ENCODE data around the gene ADO.

The ADO gene

DNA sequence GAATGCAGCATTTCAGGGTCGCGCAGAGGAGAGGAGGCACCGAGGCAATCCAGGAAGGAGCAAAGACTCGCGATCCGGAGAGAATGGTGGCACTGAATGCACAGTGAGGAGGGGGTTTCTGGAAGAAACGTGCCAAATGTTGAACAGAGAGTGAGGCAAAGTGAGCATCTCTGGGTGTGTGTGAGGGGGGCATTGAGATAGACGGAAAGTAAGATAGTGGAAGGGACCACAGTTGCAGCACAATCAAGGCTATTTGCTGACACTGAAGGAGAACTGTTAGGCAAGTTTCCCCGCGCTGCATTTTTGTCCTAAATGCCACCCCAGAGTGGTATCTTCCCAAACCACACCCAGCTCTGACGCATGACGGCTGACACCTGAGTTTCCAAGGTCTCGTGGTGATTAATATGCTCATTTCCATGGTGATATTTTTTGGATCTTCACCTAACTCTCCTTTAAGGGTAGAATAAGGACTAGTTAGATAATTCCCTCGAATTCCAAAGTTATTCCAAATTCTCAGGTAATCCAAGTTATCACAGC is 14.4 kb upstream of the ADO start:
- DNase-seq = no peak
- in situ Hi-C loops (cut with HindIII; ENCODE audit: low pct_ligation_motif_present, low pct_unique_long_range_greater_than_20kb, low sequenced_read_pairs) = no loop called here

DNA sequence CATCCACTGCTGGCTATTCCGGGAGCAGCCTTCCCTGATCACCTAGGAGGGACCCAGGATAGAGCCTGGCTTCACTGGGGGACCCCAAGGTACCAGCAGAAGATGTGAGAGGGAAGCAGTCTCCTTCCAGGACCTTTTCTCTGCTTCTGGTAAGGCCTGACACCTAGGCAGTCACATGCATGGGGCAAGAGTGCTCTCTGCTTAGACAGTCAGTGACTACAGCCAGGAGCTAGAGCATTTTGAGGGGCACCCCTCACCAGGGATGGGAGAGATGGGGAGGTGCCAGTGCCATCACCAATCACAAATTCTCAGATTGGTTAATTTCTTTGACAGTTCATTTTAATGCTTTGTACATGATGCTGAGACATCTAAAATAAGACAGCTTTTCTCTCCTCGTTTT is 13.9 kb upstream of the ADO start:
- in situ Hi-C loops (cut with HindIII; ENCODE audit: low pct_ligation_motif_present, low pct_unique_long_range_greater_than_20kb, low sequenced_read_pairs) = no loop called here
- DNase-seq = no peak

DNA sequence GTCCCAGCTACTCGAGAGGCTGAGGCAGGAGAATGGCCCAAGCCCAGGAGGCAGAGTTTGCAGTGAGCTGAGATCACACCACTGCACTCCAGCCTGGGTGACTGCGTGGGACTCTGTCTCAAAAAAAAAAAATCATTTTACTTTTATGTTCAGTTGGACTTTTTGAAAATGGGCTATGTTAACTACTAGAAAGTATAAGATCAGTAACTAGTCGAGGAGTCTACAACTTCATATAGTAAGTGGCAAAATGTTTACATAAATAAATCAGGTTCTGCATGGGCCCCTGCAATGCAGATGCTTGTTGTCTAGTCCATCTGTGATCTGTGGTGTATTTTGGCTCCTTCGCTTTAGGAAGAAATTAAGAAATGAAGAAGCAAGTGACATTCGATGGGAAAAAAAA is 12.3 kb upstream of the ADO start:
- in situ Hi-C loops (cut with HindIII; ENCODE audit: low pct_ligation_motif_present, low pct_unique_long_range_greater_than_20kb, low sequenced_read_pairs) = no loop called here
- DNase-seq = no peak

DNA sequence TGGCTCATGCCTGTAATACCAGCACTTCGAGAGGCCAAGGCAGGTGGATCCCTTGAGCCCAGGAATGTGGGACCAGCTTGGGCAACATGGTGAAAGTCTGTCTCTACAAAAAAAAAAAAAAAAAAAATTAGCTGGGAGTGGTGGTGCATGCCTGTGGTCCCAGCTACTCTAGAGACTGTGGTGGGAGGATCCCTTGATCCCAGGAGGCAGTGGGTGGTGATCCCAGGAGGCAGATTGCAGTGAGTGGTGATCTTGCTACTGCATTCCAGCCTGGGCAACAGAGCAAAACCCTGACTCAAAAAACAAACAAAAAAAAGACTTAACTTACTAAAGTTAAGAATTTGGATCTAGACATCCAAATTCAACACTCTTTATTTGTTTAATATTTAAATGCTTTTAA is 10.2 kb upstream of the ADO start:
- in situ Hi-C loops (cut with HindIII; ENCODE audit: low pct_ligation_motif_present, low pct_unique_long_range_greater_than_20kb, low sequenced_read_pairs) = no loop called here
- DNase-seq = no peak

DNA sequence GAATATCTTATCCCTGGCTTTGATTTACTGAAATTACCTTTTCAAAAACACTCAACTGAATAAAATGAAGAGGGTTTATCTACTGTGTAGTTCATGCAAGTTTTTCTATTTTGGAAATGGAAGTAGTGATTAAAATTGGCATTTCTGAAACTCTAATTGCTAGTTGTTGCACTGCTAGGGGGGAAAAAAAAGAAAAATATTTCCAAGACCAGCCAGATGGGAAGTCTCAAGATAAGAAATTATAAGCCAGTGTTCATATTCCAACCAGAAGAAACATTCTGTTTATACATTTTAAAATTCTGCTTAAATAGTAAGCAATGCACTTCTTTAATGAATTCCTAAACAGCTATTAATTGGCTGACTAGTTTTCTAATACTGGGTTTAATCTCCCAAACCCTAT is 9.4 kb upstream of the ADO start:
- in situ Hi-C loops (cut with HindIII; ENCODE audit: low pct_ligation_motif_present, low pct_unique_long_range_greater_than_20kb, low sequenced_read_pairs) = no loop called here
- DNase-seq = no peak

DNA sequence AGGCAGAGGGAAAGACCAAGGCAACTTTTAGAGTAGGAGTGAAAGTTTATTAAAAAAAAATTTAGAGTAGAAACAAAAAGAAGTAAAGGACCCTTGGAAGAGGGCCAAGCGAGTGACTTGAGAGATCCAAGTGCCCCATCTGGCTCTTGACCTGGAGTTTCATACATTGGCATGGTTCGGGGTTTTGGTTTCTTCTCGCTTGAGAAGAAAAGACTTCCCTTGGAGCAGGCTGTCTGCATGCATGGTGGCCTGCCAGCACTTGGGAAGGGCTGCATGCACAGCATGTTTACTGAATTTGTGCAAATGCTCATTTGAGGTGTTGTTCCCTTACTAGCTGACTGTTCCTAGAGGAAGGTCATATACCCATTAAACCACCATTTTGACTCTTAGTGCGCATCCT is 8.8 kb upstream of the ADO start:
- in situ Hi-C loops (cut with HindIII; ENCODE audit: low pct_ligation_motif_present, low pct_unique_long_range_greater_than_20kb, low sequenced_read_pairs) = no loop called here

DNA sequence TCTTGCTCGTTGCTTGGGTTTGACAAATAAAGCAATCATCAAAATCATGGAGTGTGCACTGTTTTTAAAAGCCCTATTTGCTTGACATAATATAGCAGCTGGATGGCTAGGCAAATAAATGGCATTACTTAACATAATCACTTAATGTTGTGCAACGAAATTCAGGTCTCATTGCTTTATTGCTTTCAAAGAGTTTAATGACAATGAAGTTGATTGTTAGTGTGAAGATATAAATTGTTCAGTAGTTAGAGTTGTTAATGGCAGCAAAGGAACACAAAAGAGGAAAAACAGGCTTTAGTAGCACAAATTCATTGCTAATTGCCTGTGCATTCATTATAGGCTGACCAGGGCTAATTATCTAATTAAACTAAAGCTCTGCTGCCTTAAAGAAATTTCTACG is 7.6 kb upstream of the ADO start:
- no peak for DNase-seq
- in situ Hi-C loops (cut with HindIII; ENCODE audit: low pct_ligation_motif_present, low pct_unique_long_range_greater_than_20kb, low sequenced_read_pairs) = no loop called here

More for the DNA sequence above, 8.8 kb upstream of the ADO start:
- DNase-seq = no peak

DNA sequence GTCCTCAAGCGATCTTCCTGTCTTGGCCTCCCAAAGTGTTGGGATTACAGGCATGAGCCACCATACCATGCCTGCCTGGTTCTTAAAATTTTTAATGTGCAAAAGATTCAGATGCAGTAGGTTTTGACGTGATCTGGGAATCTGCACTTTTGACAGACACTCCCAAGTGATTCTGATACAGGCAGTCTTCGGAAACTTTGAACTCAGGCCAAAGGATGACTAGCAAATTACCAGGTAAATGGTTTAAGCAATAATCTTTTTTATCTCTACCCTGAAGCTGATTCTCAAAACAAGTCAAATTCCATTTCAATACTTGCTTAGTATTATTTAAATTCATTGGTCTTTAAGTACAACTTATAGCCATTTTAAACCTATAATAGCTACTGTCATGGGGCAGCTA is 2.6 kb upstream of the ADO start:
- in situ Hi-C loops (cut with HindIII; ENCODE audit: low pct_ligation_motif_present, low pct_unique_long_range_greater_than_20kb, low sequenced_read_pairs) = loop anchor here (25.0 kb wide), 1 partner anchor 190 kb away; no protein-coding TSS in a partner anchor
- no peak for DNase-seq

DNA sequence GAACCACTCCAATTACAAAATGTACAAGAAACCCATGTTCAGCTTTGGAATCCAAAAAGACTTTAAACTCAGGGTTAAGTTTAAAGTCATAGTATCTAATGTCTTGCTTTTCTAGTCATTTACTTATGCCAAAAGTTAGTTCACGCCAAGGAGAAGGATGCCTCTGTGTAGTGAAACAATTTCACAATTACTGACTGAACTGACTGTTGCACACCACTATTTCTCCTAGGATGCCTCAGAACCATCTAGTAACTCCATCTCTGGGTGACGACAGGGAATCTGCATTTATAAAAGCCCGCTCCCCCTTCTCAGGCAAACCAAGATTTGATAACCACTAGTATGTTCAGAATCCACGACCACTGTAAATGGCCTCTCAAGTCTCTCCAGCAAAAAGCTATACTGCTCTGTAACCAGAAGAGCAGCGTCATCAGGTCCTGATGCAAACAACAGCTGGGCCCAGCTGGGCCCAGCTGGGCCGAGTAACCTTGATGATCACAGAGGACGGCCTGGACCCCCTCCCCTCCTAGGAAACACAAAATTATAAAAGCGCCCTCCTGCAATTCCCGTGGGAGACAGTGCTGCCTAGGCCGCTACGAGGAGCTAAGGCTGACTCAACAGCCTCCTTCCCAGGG is 680 bp upstream of the ADO start:
- no peak for DNase-seq
- in situ Hi-C loops (cut with HindIII; ENCODE audit: low pct_ligation_motif_present, low pct_unique_long_range_greater_than_20kb, low sequenced_read_pairs) = loop anchor here (25.0 kb wide), 1 partner anchor 192 kb away; no protein-coding TSS in a partner anchor

DNA sequence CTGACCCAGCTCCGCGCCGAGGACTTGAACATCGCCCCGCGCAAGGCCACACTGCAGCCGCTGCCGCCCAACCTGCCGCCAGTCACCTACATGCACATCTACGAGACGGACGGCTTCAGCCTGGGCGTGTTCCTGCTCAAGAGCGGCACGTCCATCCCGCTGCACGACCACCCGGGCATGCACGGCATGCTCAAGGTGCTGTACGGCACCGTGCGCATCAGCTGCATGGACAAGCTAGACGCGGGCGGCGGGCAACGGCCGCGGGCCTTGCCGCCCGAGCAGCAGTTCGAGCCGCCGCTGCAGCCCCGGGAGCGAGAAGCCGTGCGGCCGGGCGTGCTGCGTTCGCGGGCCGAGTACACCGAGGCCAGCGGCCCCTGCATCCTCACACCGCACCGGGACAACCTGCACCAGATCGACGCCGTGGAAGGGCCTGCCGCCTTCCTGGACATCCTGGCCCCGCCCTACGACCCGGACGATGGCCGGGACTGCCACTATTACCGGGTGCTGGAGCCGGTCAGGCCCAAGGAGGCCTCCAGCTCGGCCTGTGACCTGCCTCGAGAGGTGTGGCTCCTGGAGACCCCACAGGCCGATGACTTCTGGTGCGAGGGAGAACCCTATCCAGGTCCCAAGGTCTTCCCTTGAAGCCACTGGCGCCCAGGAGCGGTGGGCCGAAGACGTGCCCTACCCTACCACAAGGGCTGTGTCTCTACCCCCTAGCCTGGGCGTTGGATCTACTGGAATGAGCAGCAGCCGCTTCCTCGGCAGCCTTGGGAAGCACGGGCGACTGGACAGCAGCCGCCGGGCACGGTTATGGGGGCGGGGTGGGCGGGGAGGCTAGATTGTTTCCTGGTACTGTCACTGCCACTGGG is 945 bp downstream of the ADO start:
- in situ Hi-C loops (cut with HindIII; ENCODE audit: low pct_ligation_motif_present, low pct_unique_long_range_greater_than_20kb, low sequenced_read_pairs) = loop anchor here (25.0 kb wide), 1 partner anchor 193 kb away; no protein-coding TSS in a partner anchor
- peak; percentile 64 for DNase-seq

DNA sequence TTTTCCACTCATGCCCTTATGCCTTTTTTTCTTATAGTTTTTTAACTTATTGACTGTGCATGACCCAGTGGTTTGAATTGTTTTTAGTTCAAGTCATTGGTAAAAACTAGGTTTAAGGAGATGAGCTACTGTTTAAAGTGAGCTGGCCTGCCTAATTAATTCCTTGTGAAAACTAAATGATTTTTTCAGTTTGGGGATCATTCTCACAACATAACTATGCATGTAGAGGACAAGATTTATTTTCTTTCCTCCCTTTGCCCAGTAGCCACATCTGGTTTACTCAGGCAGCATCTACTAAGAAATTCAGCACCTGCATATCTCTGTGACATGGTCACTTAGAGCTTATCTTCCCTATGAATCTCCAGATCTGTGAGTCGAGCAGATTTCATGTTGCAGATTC is 1.7 kb downstream of the ADO start:
- DNase-seq = no peak
- in situ Hi-C loops (cut with HindIII; ENCODE audit: low pct_ligation_motif_present, low pct_unique_long_range_greater_than_20kb, low sequenced_read_pairs) = loop anchor here (25.0 kb wide), 1 partner anchor 194 kb away; no protein-coding TSS in a partner anchor

DNA sequence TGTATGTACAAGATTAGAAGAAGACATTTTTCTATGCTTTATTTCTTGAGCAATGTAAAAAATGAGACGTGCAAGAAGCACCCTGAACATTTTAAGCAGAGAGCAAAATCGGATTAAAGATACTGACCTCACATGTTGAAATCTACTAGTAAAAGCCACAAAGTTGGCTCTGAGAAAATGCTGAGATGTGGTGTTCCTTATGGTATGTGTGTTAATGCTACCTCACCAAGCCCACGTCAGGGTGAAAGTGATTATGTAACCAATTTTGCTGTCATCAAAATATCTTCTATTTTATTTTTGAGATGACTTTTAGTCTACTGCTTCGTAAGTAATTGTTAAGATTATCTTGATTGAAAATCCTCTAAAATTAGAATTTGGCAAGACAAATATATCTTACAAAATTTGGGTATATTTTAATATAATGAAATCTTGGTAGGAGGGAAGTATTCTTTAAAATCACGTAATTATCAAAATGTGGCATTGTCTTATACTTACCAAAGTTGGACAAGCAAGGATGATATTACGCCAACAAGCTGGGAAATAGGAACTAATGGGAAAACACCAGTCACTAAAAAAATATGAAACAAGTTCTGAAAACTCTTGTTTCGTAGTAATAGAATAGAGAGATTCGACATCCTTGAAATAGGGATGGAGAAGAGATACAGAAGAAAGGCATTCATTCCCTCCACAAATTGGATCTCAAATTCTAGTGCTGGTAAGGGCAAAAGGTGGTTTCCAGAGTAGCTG is 5.8 kb downstream of the ADO start:
- in situ Hi-C loops (cut with HindIII; ENCODE audit: low pct_ligation_motif_present, low pct_unique_long_range_greater_than_20kb, low sequenced_read_pairs) = loop anchor here (25.0 kb wide), 1 partner anchor 198 kb away; no protein-coding TSS in a partner anchor
- no peak for DNase-seq

DNA sequence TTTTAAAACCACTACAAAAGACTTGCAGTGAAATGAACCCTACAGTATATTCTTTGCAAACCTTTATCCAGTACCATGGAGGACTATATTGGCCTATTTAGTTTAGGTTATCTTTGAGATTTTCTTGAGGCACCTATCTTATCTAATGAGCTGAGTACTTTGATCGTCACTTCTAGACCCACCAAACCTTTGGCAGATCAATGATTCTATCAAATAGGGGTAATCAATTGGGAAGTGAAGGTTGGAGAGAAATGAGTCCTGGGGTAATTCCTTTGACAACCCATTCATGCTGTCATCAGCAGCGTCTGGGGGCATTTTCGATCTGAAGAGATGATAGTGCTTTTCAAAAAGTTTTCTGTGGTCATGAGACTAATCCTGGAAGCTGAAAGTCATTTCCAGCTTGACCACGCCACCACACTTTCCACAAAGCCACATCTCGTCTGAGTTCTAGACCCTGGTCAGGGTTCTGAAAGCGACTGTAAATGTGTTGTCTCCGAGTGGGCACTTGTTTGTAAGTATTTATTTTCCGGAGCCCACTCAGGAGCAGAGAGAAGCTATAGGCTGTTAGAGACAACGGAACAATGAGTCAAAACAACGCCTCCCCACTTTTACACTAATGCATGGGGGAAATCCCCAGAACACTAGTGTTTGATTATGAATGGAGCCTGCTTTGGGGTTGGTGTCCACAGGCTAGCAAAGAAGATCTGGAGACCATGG is 6.8 kb downstream of the ADO start:
- DNase-seq = no peak
- in situ Hi-C loops (cut with HindIII; ENCODE audit: low pct_ligation_motif_present, low pct_unique_long_range_greater_than_20kb, low sequenced_read_pairs) = loop anchor here (25.0 kb wide), 1 partner anchor 199 kb away; no protein-coding TSS in a partner anchor

DNA sequence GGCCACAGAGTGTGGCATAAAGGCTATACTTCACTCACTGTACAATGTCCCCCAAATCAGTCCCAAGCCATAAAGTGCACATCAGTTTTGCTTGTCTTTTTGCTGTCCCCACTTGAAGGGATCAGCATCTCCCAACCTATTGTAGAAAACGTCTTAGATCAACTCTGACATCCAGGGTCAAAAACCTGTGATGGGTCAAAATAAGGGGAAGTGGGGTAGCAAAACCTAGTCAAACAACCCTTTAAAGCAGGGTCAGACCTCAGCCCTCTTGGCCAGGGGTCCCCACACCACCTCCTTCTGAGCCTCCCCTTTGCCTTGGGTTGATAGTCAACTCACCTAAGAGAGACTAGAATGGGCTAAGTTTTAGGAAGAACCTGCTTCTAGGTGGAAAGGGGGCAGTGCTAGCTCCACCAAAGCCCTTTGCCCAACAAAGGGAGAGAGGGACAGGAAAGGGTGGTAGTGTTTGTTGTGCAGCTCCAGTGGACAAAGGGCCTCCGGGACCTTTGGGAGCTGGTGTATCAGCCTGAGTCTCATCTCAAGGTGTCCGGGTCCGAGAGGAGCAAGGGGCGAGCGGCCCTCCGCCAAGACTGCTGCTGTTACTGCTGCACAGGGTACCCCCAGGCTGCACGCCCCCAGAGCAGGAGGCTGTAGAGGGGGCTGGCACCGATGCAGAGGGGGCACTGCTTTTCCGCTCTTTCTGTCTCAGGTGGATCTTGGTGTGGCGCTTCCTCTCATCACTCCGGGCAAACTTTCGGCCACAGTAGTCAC is 8.3 kb downstream of the ADO start:
- DNase-seq = no peak
- in situ Hi-C loops (cut with HindIII; ENCODE audit: low pct_ligation_motif_present, low pct_unique_long_range_greater_than_20kb, low sequenced_read_pairs) = loop anchor here (25.0 kb wide), 1 partner anchor 201 kb away; no protein-coding TSS in a partner anchor

DNA sequence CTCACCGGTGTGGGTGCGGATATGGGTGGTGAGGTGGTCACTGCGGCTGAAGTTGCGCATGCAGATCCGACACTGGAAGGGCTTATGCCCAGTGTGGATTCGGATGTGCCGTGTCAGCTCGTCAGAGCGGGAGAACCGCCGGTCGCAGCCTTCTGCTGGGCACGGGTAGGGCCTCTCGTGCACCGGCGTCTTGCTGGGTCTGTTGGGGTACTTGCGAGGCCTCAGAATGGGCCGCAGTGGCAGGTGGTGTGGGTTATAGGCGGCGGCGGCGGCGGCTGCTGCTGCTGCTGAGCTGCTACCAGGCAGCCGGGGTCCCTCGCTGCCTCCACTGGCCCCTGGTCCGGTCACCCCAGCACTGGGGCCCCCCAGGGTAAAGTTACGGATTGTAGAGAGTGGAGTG is 8.9 kb downstream of the ADO start:
- in situ Hi-C loops (cut with HindIII; ENCODE audit: low pct_ligation_motif_present, low pct_unique_long_range_greater_than_20kb, low sequenced_read_pairs) = loop anchor here (25.0 kb wide), 1 partner anchor 201 kb away; no protein-coding TSS in a partner anchor
- no peak for DNase-seq

DNA sequence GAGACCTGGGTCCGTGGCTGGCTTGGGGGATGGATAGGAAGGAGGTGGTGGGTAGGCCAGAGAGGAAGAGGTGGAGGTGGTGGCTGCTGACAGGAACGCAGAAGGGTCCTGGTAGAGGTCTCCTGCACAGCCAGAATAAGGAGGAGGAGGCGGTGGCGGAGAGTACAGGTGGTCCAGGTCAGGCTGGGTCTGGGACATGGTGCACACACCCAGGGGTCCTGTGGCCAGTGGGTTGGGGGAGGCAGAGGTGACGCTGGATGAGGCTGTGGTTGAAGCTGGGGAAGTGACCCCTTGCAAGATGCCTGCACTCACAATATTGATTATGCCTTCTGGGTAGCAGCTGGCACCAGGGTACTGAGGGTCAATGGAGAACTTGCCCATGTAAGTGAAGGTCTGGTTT is 9.5 kb downstream of the ADO start:
- in situ Hi-C loops (cut with HindIII; ENCODE audit: low pct_ligation_motif_present, low pct_unique_long_range_greater_than_20kb, low sequenced_read_pairs) = loop anchor here (25.0 kb wide), 1 partner anchor 202 kb away; no protein-coding TSS in a partner anchor
- DNase-seq = no peak

DNA sequence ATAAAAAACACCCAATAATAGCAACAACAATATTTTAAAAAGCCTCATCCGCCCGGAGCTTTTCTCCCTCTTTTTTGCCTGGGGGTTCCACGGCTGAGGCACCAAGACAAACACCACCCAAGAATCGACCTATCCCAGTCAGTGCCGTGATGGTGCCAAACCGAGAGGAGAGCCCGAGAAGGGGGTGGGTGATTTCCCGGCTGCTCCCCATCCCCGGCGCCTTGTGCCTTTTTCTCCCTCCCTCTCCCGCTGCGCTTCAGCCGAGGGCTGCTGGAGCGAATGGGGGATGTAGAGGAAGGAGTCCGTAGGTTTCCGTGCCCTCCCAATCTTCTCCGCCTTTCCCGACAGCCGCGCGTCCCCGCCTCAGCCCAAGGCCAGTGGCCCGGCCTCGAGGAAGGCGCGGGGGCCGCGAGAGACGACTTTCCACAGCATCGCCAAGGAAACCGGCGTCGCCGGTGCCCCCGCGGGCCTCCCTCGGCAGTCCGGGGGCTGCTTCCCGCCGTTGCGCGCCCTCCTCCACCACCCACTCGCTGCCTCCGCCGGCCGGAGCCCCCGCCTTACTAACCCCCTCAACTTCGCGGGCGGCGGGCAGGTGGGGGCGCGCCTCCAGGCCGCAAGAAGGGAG is 10.3 kb downstream of the ADO start:
- in situ Hi-C loops (cut with HindIII; ENCODE audit: low pct_ligation_motif_present, low pct_unique_long_range_greater_than_20kb, low sequenced_read_pairs) = loop anchor here (25.0 kb wide), 1 partner anchor 203 kb away; no protein-coding TSS in a partner anchor
- no peak for DNase-seq
